Neural crest cell (in vitro differentiated cells): ENCODE results near the gene BORCS5. TPM values are rescaled to one million over a fixed set of nuclear protein-coding genes. Genes with fewer than 3 reads are reported as not detected.

Experiments
- DNase-seq: peaks from one replicate; pipeline ENCODE4 v3.0.0; 2021; ENCODE audit warnings: low read depth, mixed read lengths, low spot score
- H3K27ac Mint-ChIP-seq: one replicate; pipeline ENCODE4 v1.8.0; 2021; ENCODE audit warnings: mild to moderate bottlenecking, mixed read lengths; ENCODE audit not compliant: unreplicated experiment
- H3K27me3 Mint-ChIP-seq: 2 replicates; pipeline ENCODE4 v1.8.0; 2021; ENCODE audit warnings: low read depth, mild to moderate bottlenecking, mixed read lengths
- H3K36me3 Mint-ChIP-seq: 2 replicates; pipeline ENCODE4 v1.8.0; 2021; ENCODE audit warnings: low read depth, mild to moderate bottlenecking, mixed read lengths
- H3K4me1 Mint-ChIP-seq: 2 replicates; pipeline ENCODE4 v1.8.0; 2021; ENCODE audit warnings: mixed read lengths
- H3K4me3 Mint-ChIP-seq: one replicate; pipeline ENCODE4 v1.8.0; 2021; ENCODE audit warnings: mild to moderate bottlenecking, mixed read lengths
- H3K9me3 Mint-ChIP-seq: 2 replicates; pipeline ENCODE4 v1.8.0; 2021; ENCODE audit warnings: mixed read lengths
- CTCF ChIP-seq: fragments of 200-600 bp; sonication (generic); conservative IDR thresholded peaks from 2 replicates; pipeline ENCODE4 v1.5.0; 2021; ENCODE audit warnings: antibody characterized with exemption, mild to moderate bottlenecking
- total RNA-seq: library from RNA; stranded (reverse); gene quantifications from 2 replicates; pipeline ENCODE4 v1.2.1, GENCODE V29; 2021

BORCS5 gene
- total RNA-seq, 1 donor from 2014 or later: 15.0 TPM

GRCh38 chr12:12398026-12398859, 41.4 kb downstream of the BORCS5 start:
- DNase-seq: no peak
- Mint-ChIP-seq H3K9me3 (peaks cover 10% of the 10 kb centered on the region), H3K27ac (no peak overlapping the region), H3K4me1 (peaks cover 8% of the 10 kb centered on the region), H3K36me3 (peaks cover 9% of the 10 kb centered on the region), H3K4me3 (no peak overlapping the region), H3K27me3 (no peaks in the 10 kb centered on the region)
- no peak for TF ChIP-seq CTCF

GRCh38 chr12:12399161-12399560, 42.3 kb downstream of the BORCS5 start:
- peaks cover 9% of the 10 kb centered on the region for H3K36me3 Mint-ChIP-seq
- H3K9me3 Mint-ChIP-seq: peaks cover 10% of the 10 kb centered on the region
- no peak for DNase-seq
- TF ChIP-seq CTCF: no peak
- peaks cover 8% of the 10 kb centered on the region for H3K4me1 Mint-ChIP-seq
- H3K27me3 Mint-ChIP-seq: no peaks in the 10 kb centered on the region
- H3K4me3 Mint-ChIP-seq: no peak overlapping the region
- no peak overlapping the region for H3K27ac Mint-ChIP-seq

DNA sequence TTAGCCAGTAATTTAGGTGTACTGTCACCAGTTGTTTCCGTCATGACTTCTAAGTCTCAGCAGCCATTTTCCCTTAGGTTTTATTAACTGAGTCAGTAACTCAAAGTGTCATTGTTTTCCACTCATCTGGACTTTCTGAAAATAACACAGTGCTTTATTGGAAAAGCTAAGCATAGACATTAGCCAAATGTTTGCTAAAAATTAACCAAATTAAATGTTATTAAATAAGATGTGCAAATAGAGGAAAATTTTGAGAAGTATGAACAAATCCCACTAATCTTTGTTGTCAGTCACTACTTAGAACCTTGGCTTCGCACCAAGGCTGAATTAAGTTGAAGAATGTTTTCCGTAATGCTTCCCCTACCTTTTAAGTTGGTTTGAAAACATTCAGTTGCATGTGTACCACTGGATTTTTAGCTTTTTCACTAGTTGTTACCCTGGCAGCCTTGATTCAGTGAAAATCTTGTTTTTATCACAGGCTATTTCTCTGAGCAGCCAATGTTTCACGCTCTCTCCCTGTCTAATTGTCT, 43.0 kb downstream of the BORCS5 start:
- Mint-ChIP-seq H3K27ac (no peak overlapping the region), H3K9me3 (peaks cover 10% of the 10 kb centered on the region), H3K27me3 (no peaks in the 10 kb centered on the region), H3K4me3 (no peak overlapping the region), H3K36me3 (peaks cover 9% of the 10 kb centered on the region), H3K4me1 (peaks cover 8% of the 10 kb centered on the region)
- TF ChIP-seq CTCF: no peak
- DNase-seq: no peak

DNA sequence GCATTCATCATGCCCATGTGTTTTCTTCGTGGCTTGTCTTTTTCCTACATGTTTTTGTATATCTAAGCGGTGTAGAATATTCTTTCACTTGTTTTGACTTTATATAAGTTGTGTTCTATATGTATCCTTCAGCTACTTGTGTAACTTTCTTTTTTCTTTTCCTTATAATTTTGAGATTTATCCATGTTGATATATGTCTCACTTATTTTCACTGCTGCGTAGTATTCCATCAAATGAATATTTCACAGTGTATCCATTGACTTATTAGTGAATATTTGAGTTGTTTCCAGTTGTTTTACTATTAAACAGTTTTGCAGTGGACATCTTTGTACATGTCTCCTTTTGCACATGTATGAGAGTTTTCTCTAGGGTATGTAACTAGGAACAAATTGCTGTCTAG, 43.9 kb downstream of the BORCS5 start:
- H3K4me3 Mint-ChIP-seq: no peak overlapping the region
- peaks cover 10% of the 10 kb centered on the region for H3K9me3 Mint-ChIP-seq
- H3K27me3 Mint-ChIP-seq: no peaks in the 10 kb centered on the region
- no peak overlapping the region for H3K27ac Mint-ChIP-seq
- DNase-seq: no peak
- peaks cover 9% of the 10 kb centered on the region for H3K36me3 Mint-ChIP-seq
- H3K4me1 Mint-ChIP-seq: peaks cover 8% of the 10 kb centered on the region
- TF ChIP-seq CTCF: no peak

DNA sequence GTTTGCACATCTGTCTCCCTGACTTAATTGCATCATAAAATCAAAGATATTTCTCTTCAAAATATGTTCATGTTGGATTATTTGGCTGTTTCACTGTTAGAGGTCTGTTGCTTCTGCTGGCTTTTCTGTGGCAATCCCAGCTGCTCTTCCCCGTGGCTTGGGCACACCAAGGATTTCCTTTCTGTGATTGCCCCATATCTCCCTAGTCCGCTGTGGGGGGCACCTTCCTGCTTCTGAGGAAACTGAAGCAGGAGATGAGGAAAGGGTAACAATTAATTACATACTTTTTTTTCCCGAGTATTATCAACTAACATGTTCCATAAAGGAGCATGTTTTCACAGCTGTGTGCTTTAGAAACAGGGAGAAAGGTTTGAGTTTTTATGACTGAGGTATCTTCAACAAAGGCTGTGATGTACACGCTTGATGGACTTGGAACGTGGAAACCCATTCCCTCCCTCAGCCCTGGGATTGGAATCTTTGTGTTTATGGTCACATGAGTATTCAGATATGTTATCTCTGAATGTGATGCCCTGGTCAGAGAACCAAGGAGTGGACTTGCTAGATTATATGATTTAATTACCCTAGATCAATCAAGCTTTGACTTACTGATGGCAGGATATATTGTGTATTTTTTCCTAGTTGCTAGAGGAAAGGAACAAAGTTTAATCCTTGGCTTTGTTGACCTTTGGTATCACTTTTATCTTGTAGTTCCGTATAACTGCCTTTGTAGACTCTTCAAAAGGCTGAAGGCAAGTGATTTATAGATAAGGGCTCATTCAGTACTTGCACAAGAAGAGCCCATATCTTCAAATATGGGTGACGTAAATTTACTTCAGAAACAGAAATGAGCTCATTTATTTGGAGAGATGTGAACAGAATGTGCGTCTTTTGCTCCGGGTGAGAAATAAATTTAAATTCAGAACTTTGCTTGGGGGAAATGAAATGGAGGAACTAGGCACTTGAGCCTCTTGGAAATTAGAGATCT, 46.7 kb downstream of the BORCS5 start:
- TF ChIP-seq CTCF: no peak
- H3K4me3 Mint-ChIP-seq: no peak overlapping the region

More for the DNA sequence above, 46.7 kb downstream of the BORCS5 start:
- no peak for DNase-seq
- H3K9me3 Mint-ChIP-seq: peaks cover 10% of the 10 kb centered on the region
- no peak overlapping the region for H3K27ac Mint-ChIP-seq
- H3K4me1 Mint-ChIP-seq: peaks cover 6% of the 10 kb centered on the region
- H3K36me3 Mint-ChIP-seq: peaks cover 9% of the 10 kb centered on the region
- H3K27me3 Mint-ChIP-seq: no peaks in the 10 kb centered on the region
